ENCODE results near the gene PML. TPM values are rescaled to one million over a fixed set of nuclear protein-coding genes. Genes with fewer than 3 reads are reported as not detected.

The PML gene
- total and polyA plus RNA-seq, 2 experiments from 2014 or later, result 15.7 to 29.9 TPM

DNA sequence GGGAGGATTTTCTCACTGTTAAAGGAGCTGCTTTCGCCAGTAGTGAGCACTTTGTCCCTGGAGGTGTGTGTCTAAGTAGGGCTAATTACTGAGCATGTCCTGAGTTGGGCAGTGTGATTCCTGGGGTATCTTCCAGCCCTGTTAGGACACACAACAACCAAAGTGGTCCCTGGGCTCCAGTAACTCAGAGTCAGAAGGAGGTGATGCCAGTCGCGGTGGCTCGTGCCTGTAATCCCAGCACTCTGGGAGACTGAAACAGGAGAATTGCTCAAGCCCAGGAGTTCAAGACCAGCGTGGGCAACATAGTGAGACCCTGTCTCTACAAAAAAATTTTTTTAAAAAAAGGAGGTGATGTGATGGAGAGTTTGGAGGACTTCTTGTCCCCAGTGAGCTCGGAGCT lies 37.5 kb downstream of the PML start:
- DNase-seq (ENCODE audit: low spot score), result no peak
- H4K20me1 ChIP-seq (ENCODE audit: insufficient read depth, poor library complexity, severe bottlenecking), result no peaks in the 10 kb centered on the region
- no peak overlapping the region for H3K27ac ChIP-seq
- H2AFZ ChIP-seq, result no peak overlapping the region
- H3K9me3 ChIP-seq (ENCODE audit: low read depth), result no peaks in the 10 kb centered on the region
- no peaks in the 10 kb centered on the region for H3K36me3 ChIP-seq (replicated peaks; ENCODE audit: insufficient read depth, low read depth)
- no peak overlapping the region for H3K4me2 ChIP-seq
- no peak for TF ChIP-seq CTCF (IDR thresholded peaks at IDR 0.05; ENCODE audit: poor library complexity)
- TF ChIP-seq EZH2 (IDR thresholded peaks at IDR 0.05; ENCODE audit: borderline replicate concordance), result no peak
- no peak for TF ChIP-seq EZH2phosphoT487 (IDR thresholded peaks at IDR 0.05; ENCODE audit: low read depth, severe bottlenecking, unreplicated experiment)
- over 99% methylated on average over 6 of the region's 6 CpGs for WGBS (ENCODE audit: low lambda C conversion rate, missing lambda C conversion rate)
- no peaks in the 10 kb centered on the region for H3K4me1 ChIP-seq (ENCODE audit: insufficient read depth)
- no peaks in the 10 kb centered on the region for H3K9me2 ChIP-seq (replicated peaks; ENCODE audit: insufficient read depth)
- no peaks in the 10 kb centered on the region for H3K27me3 ChIP-seq
- no peak overlapping the region for H3K4me3 ChIP-seq
- H3K79me2 ChIP-seq, result no peaks in the 10 kb centered on the region

DNA sequence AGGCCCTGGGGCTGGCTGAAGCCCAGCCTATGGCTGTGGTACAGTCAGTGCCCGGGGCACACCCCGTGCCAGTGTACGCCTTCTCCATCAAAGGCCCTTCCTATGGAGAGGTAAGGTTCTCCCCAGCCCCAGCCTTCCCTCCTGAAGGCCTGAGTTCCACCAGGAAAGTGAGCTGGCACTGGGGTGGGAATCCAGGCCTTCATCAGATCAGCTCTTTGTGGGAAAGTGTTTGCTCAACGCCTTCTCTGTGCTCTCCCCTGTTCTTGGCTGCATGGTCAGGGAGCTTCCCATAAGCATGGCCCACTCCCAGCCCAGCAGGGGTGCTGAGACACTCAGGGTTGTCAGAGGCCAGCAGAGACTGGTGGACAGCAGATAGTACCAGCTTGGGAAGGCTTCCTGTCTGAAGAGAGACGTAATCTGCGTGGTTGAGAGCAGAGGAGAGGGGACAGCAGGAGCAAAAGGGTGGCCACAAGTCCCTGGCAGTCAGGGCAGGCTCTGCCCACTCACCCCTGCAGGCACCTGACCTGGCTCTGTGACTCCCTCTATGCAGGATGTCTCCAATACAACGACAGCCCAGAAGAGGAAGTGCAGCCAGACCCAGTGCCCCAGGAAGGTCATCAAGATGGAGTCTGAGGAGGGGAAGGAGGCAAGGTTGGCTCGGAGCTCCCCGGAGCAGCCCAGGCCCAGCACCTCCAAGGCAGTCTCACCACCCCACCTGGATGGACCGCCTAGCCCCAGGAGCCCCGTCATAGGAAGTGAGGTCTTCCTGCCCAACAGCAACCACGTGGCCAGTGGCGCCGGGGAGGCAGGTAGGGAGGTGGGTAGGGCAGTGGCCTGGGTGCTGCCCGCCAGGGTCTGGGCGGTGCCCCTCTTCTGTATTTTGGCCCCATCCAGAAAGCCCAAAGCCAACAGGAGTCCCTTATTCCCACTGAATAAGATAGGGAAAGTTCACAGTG lies 38.4 kb downstream of the PML start:
- no peaks in the 10 kb centered on the region for H3K9me2 ChIP-seq (replicated peaks; ENCODE audit: insufficient read depth)
- H3K4me3 ChIP-seq, result no peak overlapping the region
- no peak overlapping the region for H2AFZ ChIP-seq
- H3K9me3 ChIP-seq (ENCODE audit: low read depth), result no peaks in the 10 kb centered on the region
- H4K20me1 ChIP-seq (ENCODE audit: insufficient read depth, poor library complexity, severe bottlenecking), result no peaks in the 10 kb centered on the region
- no peak for TF ChIP-seq EZH2 (IDR thresholded peaks at IDR 0.05; ENCODE audit: borderline replicate concordance)
- no peak for TF ChIP-seq EZH2phosphoT487 (IDR thresholded peaks at IDR 0.05; ENCODE audit: low read depth, severe bottlenecking, unreplicated experiment)
- no peak for TF ChIP-seq CTCF (IDR thresholded peaks at IDR 0.05; ENCODE audit: poor library complexity)
- H3K4me1 ChIP-seq (ENCODE audit: insufficient read depth), result no peaks in the 10 kb centered on the region
- H3K27ac ChIP-seq, result no peak overlapping the region
- no peaks in the 10 kb centered on the region for H3K79me2 ChIP-seq
- no peak overlapping the region for H3K4me2 ChIP-seq
- DNase-seq (ENCODE audit: low spot score), result no peak
- H3K27me3 ChIP-seq, result no peaks in the 10 kb centered on the region
- H3K36me3 ChIP-seq (replicated peaks; ENCODE audit: insufficient read depth, low read depth), result no peaks in the 10 kb centered on the region
- 95% methylated on average over 16 of the region's 16 CpGs for WGBS (ENCODE audit: low lambda C conversion rate, missing lambda C conversion rate)

- no peak for TF ChIP-seq EZH2 (IDR thresholded peaks at IDR 0.05; ENCODE audit: borderline replicate concordance)
- no peak for TF ChIP-seq CTCF (IDR thresholded peaks at IDR 0.05; ENCODE audit: poor library complexity)
- Histone ChIP-seq H3K9me2 (replicated peaks; ENCODE audit: insufficient read depth) (no peaks in the 10 kb centered on the region), H3K79me2 (no peaks in the 10 kb centered on the region), H3K27ac (no peak overlapping the region), H3K4me2 (no peak overlapping the region), H3K4me3 (no peak overlapping the region), H3K27me3 (no peaks in the 10 kb centered on the region), H3K36me3 (replicated peaks; ENCODE audit: insufficient read depth, low read depth) (no peaks in the 10 kb centered on the region), H2AFZ (no peak overlapping the region), H3K9me3 (ENCODE audit: low read depth) (no peaks in the 10 kb centered on the region), H3K4me1 (ENCODE audit: insufficient read depth) (no peaks in the 10 kb centered on the region), H4K20me1 (ENCODE audit: insufficient read depth, poor library complexity, severe bottlenecking) (no peaks in the 10 kb centered on the region)
- 95% methylated on average over 10 of the region's 10 CpGs for WGBS (ENCODE audit: low lambda C conversion rate, missing lambda C conversion rate)
- DNase-seq (ENCODE audit: low spot score), result no peak
These were observed 39.8 kb downstream of the PML start for GRCh38 chr15:74034206-74034755.

All from hepatocyte (in vitro differentiated cells).